ENCODE measurements around the gene PDGFRB. TPM values are rescaled to one million over a fixed set of nuclear protein-coding genes. Genes with fewer than 3 reads are reported as not detected.

PDGFRB gene
- polyA plus RNA-seq, 1 donor (not counting 4 experiments of a cell fraction or from before 2014, with no cell fraction given) = 0.14 TPM

- no peak overlapping the region for H3K27ac ChIP-seq (ENCODE audit: control insufficient read depth, insufficient read depth, low read length)
- no peaks in the 10 kb centered on the region for H3K36me3 ChIP-seq (ENCODE audit: control insufficient read depth in 2 of 2, extremely low read depth in 1 of 2, insufficient read depth in 2 of 2, low read length in 2 of 2)
- H3K9me1 ChIP-seq (ENCODE audit: control insufficient read depth, extremely low read depth, insufficient read depth, low read length) = no peaks in the 10 kb centered on the region
- H3K4me2 ChIP-seq (ENCODE audit: control insufficient read depth, extremely low read depth, insufficient read depth, low read depth, low read length) = no peak overlapping the region
- no peak overlapping the region for H3K4me3 ChIP-seq (ENCODE audit: control insufficient read depth in 2 of 3, extremely low read depth in 1 of 3, insufficient read depth in 2 of 3, low read depth in 1 of 3, low read length in 3 of 3)
- no peak overlapping the region for H3K9ac ChIP-seq (ENCODE audit: control insufficient read depth, extremely low read depth, insufficient read depth, low read length)
- no peaks in the 10 kb centered on the region for H3K4me1 ChIP-seq (ENCODE audit: control insufficient read depth, extremely low read depth, insufficient read depth, low read length)
- peaks cover 21% of the 10 kb centered on the region for H3K27me3 ChIP-seq (ENCODE audit: control insufficient read depth, extremely low read depth, insufficient read depth, low read length)
- DNase-seq (ENCODE audit: low read depth, low spot score) (no peak), FAIRE-seq (no peak)
- no peaks in the 10 kb centered on the region for H4K20me1 ChIP-seq (ENCODE audit: control insufficient read depth, extremely low read depth, insufficient read depth, low read length)
- no peaks in the 10 kb centered on the region for H3K79me2 ChIP-seq (ENCODE audit: control insufficient read depth, insufficient read depth, low read length)
- H3K9me3 ChIP-seq (ENCODE audit: control insufficient read depth, low read depth, low read length) = no peaks in the 10 kb centered on the region
- H2AFZ ChIP-seq (ENCODE audit: control insufficient read depth, low read length) = no peak overlapping the region
- dilution Hi-C loops (cut with MboI; ENCODE audit: extremely low pct_ligation_motif_present, low sequenced_read_pairs) = no loop called here
- no peak for TF ChIP-seq CTCF (optimal IDR thresholded peaks at IDR 0.05 in 1 of 3, IDR thresholded peaks at IDR 0.05 in 1 of 3, conservative IDR thresholded peaks at IDR 0.05 in 1 of 3; ENCODE audit: extremely low read depth in 1 of 3, insufficient read depth in 2 of 3, low read length in 3 of 3)
- TF ChIP-seq EZH2 (IDR thresholded peaks at IDR 0.05; ENCODE audit: low read length) = no peak
These were observed 6.0 kb downstream of the PDGFRB start for GRCh38 chr5:150149618-150150017.

- Histone ChIP-seq H3K36me3 (ENCODE audit: control insufficient read depth in 2 of 2, extremely low read depth in 1 of 2, insufficient read depth in 2 of 2, low read length in 2 of 2) (no peaks in the 10 kb centered on the region), H4K20me1 (ENCODE audit: control insufficient read depth, extremely low read depth, insufficient read depth, low read length) (no peaks in the 10 kb centered on the region), H3K9me3 (ENCODE audit: control insufficient read depth, low read depth, low read length) (no peaks in the 10 kb centered on the region), H3K27me3 (ENCODE audit: control insufficient read depth, extremely low read depth, insufficient read depth, low read length) (peaks cover 14% of the 10 kb centered on the region), H3K79me2 (ENCODE audit: control insufficient read depth, insufficient read depth, low read length) (no peaks in the 10 kb centered on the region), H3K4me1 (ENCODE audit: control insufficient read depth, extremely low read depth, insufficient read depth, low read length) (peaks cover 5% of the 10 kb centered on the region), H3K9me1 (ENCODE audit: control insufficient read depth, extremely low read depth, insufficient read depth, low read length) (no peaks in the 10 kb centered on the region), H3K4me2 (ENCODE audit: control insufficient read depth, extremely low read depth, insufficient read depth, low read depth, low read length) (no peak overlapping the region), H2AFZ (ENCODE audit: control insufficient read depth, low read length) (no peak overlapping the region), H3K9ac (ENCODE audit: control insufficient read depth, extremely low read depth, insufficient read depth, low read length) (no peak overlapping the region), H3K27ac (ENCODE audit: control insufficient read depth, insufficient read depth, low read length) (no peak overlapping the region), H3K4me3 (ENCODE audit: control insufficient read depth in 2 of 3, extremely low read depth in 1 of 3, insufficient read depth in 2 of 3, low read depth in 1 of 3, low read length in 3 of 3) (no peak overlapping the region)
- dilution Hi-C loops (cut with MboI; ENCODE audit: extremely low pct_ligation_motif_present, low sequenced_read_pairs) = no loop called here
- DNase-seq (ENCODE audit: low read depth, low spot score) (no peak), FAIRE-seq (no peak)
- no peak for TF ChIP-seq EZH2 (IDR thresholded peaks at IDR 0.05; ENCODE audit: low read length)
- TF ChIP-seq CTCF (optimal IDR thresholded peaks at IDR 0.05 in 1 of 3, IDR thresholded peaks at IDR 0.05 in 1 of 3, conservative IDR thresholded peaks at IDR 0.05 in 1 of 3; ENCODE audit: extremely low read depth in 1 of 3, insufficient read depth in 2 of 3, low read length in 3 of 3) = no peak
These were observed 7.3 kb downstream of the PDGFRB start for GRCh38 chr5:150148117-150148927.
